Medulla oblongata (tissue), 1 donor: ENCODE results near the gene CAV2.
"Not testable (repeated sequence)": the region's sequence is repeated elsewhere in the genome, so short reads cannot be mapped to it uniquely, and the experiment has no call there.

ENCODE experiments used
- DNase-seq: peaks from one replicate; pipeline ENCODE4 v3.0.0-alpha.2; 2015; ENCODE audit errors: extremely low spot score

The CAV2 gene, protein sequence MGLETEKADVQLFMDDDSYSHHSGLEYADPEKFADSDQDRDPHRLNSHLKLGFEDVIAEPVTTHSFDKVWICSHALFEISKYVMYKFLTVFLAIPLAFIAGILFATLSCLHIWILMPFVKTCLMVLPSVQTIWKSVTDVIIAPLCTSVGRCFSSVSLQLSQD

DNA sequence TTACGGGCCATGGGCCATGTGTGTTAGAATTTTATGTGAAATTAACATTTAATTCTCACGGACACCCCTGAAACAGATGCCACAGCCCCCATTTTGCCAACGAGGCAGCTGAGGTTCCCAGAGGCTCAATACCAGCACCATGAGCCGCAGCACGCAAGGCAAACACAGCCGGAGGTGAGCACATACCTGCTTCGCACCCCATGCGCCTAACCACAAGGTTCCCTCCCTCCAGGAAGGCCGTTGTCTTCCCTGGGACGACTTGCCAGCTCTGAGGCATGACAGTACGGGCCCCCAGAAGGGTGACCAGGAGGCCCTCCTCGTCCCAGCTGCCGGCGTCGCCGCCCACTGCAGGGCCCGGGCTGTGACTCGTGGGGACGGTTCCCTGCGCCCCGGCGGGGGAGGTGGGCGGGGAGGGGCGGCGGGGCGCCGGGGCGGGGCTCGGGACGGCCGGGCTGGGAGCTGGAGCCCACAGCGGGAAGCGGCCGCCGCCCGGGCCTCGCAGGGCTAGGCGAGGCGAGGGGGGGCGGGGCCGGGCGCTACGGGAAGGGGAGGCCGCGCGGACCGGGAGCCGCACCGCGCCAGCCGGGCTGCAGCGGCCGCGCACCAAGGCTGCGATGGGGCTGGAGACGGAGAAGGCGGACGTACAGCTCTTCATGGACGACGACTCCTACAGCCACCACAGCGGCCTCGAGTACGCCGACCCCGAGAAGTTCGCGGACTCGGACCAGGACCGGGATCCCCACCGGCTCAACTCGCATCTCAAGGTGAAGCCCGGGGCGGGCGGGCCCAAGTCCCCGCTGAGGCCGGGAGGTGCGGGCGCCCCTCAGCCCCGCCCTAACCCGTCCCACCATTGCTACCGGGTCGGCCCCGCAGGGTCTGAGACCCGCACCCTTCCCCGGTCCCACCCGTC lies at the start of gene CAV2:
TSS of gene CAV2 (plus strand) at position 571 of the 910 bp plus-strand sequence. CDS start at position 615, 44 bp downstream.
- DNase-seq = no peak

DNA sequence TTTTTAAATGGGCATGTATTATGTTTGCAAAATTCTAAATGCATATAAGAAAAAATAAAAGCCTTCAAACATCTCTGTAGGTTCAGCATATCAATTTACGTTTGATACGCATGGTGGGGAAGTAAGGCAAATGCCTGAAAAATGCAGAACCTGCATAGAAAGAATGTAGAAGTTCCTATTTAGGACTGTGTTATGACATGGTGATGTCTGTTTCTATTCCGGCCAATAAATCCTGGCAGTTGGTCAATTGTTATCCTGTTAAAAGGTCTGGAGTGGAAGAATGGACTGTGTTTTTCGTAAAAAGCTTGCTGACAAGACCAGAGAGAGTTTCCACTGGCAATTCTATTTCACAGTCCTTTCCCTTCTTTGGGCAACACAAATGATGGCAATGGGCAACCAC lies 49.6 kb upstream of the CAV2 start:
- no peak for DNase-seq

DNA sequence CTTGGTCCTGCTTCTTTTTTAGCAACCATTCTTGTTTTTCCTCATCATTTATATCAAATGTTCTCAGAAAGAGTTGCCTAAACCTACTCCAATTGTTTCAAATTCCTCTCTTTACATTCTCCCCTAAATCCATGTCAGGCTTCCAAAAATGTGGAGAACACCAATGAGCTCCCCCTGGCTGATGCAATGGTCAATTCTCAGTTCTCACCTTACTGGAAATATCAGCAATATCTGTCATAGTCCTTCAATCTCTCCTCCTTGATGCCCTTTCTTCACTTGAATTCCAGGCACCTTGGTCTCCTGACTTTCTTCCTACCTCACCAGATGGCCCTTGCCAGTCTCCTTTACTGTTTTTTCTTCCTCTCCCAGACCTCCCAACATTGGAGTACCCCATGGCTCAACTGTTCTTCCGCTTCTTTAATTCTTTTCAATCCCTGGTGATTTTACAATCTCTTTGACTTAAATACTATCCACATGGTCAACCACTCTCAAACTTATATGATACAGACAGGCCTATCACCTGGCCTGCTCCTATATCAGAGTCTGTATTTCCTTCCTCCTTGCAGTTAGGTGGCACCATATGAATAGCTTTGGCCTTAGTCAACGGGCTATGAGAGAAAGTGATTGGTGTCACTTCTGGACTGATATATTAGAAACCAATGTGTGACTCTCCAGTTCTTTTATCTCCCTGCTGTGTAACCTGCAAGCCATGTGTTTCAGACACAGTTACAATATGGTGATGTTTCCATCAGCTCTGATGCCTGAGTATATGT lies 47.4 kb upstream of the CAV2 start:
- no peak for DNase-seq

DNA sequence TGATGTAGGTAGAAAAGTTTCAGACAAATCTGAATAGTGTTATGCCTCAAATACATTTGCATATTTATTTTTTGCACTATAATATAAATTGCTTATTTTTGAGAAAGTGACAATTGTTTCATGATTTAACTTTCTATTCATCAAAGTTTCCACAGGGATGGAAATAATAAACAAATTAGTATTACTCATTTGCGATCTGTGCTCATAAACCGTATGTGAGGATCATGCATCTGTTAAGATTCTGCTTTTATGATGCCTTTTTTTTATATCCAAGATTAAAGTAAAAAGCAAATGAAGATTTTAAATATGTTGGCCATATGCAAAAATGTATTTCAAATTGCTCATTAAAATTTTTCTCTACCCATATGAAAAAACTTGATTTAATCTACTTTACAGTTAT lies 45.2 kb upstream of the CAV2 start:
- no peak for DNase-seq

DNA sequence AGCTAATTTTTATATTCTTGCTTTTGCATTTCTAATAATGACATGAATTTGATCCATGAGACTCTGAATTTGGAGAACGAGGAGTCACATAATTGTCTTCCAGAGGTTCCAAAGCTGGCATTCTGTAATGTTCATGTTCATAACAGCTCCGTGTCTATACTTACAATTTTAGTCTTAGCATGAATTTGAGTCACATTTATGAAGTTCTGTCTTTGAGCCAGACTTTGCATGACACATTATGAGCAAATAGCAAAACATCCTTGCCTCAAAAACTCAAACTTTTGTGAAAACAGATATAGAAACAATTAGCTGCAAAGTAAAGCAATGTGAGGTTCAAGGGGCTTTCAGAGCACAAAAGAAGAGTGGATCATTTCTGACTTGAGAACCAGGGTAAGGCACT lies 44.5 kb upstream of the CAV2 start:
- DNase-seq = no peak

DNA sequence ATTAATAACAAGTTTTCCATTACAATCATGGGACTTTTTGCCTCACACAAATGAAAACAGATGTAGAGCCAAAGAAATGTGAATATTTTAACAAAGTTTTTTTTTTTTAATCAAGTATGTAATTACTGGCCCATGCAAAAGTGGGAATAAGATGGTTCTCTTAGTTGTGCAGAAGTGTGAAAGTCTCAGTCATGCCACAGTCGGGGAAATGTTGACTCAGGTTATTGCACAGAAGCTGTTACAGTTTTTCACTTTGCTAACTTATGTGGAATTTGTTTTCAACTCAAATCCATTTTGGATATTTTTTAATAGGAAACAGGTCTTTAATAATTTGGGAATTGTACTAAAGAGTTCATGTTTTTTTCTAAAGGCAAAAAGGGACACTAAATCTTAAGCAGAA lies 44.0 kb upstream of the CAV2 start:
- DNase-seq = no peak

DNA sequence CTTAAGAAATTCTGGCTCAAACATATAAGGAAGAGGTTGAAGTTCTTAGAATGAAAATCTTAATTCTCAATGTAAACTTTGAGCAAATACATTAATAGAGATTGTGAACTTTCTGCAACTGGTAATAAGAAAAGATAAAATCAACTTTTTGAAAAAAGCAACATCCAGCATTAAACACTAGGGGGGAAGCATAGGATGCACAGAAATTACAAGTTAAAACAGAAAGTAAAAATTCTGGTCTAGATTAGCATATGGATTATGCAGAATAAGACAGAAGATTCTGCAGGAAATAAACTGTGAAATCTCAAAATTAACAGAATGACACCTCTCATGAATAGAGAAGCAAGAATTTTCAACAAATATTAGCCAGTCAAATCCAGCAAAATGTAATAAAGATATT lies 38.0 kb upstream of the CAV2 start:
- DNase-seq = no peak

DNA sequence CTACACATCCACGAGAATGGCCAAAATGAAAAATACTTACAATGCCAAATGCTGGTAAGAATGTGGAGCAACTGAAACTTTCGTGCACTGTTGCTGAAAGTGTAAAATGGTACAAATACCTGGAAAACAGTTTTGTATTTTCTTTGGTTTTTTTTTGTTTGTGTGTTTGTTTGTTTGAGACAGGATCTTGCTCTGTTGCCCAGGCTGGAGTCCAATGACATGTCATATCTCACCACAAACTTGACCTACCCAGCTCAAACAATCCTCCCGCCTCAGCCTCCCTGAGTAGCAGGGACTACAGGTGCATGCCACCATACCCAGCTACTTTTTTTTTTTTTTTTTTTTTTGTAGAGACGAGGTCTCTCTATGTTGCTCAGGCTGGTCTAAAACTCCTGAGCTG lies 35.6 kb upstream of the CAV2 start:
- DNase-seq = no peak

DNA sequence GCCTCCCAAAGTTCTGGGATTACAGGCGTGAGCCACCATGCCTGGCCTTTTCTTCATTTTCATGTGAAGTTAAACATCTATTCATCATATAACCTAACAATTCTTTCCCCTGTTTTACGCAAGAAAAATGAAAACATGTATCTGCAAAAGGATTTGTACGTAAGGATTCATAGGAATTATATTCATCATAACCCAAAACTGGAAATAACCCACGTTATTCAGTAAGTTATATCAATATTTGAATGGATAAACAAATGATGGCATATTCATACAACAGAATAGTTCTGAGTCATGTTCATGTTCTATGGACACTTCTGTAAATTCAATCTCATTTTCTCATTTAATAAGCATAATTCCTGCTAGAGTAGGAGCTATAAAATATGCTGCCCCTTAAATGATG lies 35.2 kb upstream of the CAV2 start:
- no peak for DNase-seq

DNA sequence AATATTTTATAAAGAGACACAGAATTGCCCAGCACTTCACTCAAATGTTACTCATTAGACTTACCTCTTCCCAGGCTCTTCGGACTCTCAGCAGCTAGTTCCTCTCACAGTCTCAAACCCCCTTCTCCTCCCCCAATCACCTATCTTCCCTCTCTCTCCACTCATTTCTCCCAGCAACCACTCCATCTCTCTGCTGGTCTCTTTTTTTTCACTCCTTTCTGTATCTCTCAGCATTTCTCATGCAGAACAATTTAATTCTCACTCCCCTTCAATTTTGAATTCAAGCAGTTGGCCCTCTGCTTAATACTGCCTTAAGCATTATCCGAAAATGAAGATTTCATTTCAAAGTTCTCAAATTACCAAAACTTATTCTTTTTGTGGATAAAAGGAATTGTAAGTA lies 34.4 kb upstream of the CAV2 start:
- DNase-seq = no peak

DNA sequence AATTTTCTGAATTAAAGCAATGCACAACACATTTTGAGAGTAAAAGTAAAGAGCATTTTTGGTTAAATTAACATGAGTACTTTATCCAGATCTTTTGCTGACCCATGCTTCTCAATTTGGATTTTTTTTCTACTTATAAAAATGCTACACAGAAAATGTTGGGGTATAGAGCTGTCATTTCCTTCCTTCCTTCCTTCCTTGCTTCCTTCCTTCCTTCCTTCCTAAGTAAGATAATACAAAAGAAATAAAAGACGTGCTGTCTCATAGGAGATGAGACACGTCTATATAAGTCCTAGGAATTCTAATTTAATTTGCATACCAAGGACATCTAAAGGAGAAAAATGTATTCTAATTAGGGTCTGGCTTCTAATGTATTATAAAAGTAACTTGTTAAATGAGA lies 31.0 kb upstream of the CAV2 start:
- DNase-seq = no peak

DNA sequence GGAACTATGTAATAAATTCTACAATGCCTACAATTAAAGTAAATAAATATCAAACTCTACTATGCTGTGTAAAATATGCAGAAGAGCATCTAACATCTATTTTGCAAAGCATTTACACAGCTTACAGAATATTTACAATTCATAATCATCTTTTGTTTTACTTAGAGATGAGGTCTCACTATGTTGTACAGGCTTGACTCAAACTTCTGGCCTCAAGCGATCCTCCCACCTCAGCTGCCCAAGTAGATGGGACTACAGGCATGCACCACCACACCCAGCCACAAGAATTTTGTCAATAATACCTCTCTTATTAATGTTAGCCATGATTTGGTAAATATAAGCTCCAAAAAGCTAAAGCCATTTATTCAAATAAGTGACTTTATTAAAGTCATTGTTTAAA lies 21.9 kb upstream of the CAV2 start:
- no peak for DNase-seq

DNA sequence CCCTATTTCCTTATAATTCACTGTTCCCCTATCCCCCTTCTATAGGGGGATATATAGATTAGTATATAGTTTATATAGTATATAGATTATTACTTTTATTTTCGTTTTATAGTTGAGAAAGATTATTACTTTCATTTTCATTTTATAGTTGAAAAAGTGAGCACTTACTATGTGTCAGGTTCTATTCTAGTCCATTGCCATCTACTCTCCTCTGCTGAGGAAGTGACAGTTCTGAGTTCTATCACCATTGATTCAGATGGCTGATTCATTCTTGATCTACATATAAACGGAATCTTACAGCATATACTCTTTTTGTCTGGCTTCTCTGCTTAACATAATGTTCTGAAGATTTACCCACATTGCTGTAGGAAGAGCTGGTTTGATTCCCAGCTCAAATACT lies 20.7 kb upstream of the CAV2 start:
- DNase-seq = no peak

DNA sequence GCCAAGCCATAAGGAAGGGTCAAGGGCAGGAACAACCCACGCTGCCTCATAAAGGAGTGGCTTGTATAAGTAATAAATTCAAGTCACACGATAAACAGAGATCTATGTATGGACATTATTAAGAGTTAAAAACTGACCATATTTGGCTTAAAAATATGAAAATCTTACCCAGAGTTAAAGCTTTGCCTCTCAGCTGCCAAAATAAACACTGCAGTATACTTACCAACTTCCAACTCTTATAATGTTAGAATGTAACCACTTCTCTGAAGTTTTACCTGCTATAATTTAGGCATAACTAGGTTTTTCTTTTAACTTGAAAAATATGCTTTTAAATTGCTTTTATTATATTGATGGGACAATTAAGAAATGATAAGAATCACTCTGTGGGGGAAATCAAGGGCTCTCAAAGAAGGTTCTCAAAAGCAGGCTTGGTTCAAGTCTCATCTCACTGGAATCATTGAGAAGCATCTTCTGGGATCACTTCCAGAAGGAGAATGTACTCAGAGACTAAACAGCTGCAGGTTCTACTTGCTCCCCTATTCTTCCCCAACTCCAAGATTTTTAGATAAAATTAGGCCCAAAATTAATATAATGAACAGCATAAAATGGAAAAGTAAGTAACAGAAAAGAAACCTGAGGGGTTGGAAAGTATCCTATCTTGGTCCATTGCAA lies 16.1 kb upstream of the CAV2 start:
- DNase-seq = no peak

DNA sequence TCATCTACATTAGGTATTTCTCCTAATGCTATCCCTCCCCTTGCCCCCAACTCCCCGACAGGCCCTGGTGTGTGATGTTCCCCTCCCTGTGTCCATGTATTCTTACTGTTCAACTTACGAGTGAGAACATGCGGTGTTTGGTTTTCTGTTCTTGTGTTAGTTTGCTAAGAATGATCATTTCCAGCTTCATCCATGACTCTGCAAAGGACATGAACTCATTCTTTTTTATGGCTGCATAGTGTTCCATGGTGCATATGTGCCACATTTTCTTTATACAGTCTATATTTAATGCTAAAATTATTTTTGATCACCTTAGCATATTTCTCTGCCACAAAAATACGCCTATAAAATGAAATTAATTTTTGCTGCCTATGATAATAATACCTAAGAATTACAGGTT lies 15.1 kb upstream of the CAV2 start:
- not testable (repeated sequence) for DNase-seq

DNA sequence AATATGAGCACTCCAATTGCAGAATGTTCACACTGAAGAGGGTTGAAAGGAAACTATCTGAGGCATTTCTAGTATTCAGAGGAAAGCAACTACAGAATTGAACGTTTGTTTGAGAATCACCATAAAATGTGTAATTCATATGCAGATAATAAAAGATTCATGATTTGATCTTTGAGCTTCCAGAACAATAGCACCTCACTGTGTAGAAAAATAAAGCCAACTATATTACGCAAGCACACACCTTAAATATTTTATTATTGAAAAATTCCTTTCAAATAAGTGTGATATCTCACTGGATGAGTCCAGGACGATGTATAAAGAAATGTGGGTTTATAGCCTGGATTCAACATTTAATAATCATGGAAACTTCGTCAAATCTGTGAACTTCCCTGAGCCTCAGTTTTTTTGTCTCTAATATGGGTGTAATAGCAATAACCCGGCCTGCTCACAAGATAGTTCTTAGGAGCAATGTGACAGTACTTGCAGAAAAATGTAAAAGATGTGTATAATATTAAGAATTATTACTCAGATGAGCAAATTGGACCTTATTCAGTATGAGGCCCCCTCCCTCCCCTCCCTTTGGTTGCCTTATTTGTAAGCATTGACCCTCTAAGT lies 11.5 kb upstream of the CAV2 start:
- DNase-seq = no peak

DNA sequence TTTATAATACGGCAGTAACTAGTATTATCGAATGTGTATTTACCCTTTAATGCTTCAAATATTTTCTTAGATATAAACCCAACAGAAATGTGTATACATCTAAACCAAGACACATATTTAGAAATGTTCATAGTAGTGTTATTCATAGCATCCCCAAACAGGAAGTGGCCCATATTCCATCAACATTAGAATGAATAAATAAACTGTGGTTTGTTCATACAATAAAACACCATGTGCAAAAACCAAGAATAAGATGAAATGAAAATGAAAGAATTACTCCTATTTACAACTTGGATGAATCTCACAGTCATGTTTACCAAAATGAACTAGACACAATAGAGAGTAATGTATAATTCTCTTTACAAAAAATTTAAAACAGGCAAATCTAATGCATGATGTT lies 9.2 kb upstream of the CAV2 start:
- DNase-seq = no peak

DNA sequence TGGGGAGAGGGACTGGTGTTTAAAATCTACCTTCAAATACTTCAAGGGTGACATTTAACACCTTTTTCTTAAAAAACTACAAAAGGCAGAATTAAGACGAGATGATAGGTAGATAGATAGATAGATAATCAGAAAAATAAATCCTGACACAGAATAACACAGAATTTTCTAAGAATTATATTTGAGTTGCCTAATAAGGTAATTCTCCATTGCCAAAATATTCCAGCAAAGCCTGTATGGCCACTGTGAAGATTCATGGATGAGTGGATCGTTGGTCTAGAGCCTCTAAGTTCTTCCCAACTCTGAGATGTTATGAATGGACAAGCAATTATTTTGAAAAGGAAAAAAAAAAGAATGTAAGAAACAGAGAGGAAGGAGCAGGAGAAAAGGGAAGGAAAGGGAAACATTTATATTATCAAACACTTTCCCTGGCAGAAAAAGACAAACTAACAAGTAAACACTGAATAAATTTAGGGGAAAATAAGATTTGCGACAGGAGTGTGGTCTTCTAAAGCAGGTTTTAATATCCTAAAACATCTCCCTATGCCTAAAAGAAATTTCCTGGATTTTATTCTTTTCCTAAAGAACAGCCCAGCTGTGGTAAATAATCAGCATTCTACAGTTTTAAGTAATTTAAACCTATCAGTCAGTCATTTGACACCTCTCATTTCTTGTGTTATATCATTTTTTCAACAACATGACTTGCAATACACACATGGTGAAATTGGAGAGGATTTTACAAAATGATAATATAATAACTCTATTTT lies 7.5 kb upstream of the CAV2 start:
- DNase-seq = no peak

DNA sequence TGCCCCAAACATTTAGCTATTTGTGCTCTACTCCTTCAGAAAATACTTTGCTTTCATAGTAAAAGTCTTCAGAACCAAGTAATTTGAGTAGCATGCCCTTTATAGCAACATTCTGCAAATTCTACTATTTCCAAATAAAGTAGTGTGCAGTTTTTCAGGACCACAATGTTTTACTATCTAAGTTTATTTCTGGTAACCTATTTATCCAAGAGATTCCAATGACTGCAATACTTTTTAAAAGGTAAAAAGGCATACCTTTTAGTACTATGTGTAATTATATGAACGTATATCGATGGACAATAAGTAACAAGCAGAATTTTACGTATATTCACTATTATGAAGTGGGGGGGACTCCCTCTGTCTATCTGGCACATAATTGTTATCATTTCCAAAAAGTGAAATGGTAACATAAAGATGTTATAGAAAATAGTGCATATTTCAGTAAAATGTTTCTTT lies 6.9 kb upstream of the CAV2 start:
- DNase-seq = no peak

DNA sequence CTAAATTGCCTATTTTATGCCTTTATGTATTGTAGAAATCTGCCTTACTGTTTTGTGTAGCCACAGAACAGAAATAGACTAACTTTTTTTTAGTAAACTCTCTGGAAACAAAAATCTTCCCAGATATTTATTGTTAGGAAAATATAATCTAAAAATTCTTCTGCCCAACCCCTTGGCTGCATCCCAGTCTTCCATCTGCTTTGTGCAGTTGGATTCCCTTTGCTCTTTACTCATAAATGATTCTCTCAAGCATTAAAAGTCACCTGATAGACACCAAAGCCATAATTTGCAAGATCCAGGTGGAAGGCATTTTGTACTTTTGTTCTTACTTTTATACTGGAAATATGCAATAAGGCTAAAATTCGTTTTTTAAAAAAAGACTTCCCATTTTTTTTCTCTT lies 6.1 kb upstream of the CAV2 start:
- DNase-seq = no peak

DNA sequence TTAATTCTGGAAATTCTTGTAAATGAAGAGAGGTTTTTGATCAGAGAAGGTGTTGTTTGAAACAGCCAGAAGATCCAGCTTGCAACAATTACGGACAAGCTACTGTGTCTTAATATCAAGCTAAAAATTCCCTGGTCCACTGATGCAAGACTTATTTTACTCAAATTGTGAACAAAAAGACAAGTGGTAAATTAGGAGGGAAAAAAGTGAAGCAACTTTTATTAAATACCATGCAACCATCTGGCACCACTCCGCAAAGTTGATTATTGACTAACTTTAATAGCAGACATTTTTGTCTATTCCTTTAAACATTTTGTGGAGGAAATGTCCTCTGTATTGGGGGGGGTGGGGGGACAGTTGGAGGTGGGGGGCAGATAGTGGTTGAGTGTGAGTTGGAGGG lies 5.1 kb upstream of the CAV2 start:
- no peak for DNase-seq
